ENCODE data around the gene CYTH1.

CYTH1 gene

GRCh38 chr17:78628547-78629435 lies 153.3 kb downstream of the CYTH1 start:
- Histone ChIP-seq H3K27ac (no peak overlapping the region), H3K27me3 (ENCODE audit: insufficient read depth, low read depth) (peaks cover 48% of the 10 kb centered on the region; the same call in 1 of the 2 replicates), H3K9ac (no peak overlapping the region), H2AFZ (ENCODE audit: low read depth) (no peak overlapping the region), H3K4me3 (IDR thresholded peaks at IDR 0.05; ENCODE audit: insufficient read depth, low read depth, low read length) (no peak overlapping the region), H3K4me2 (no peak overlapping the region), H3K79me2 (ENCODE audit: insufficient read depth, low read depth) (no peaks in the 10 kb centered on the region), H4K20me1 (ENCODE audit: insufficient read depth) (no peaks in the 10 kb centered on the region), H3K36me3 (ENCODE audit: insufficient read depth) (no peaks in the 10 kb centered on the region), H3K4me1 (ENCODE audit: low read depth, poor library complexity, severe bottlenecking) (peaks cover 8% of the 10 kb centered on the region)
- TF ChIP-seq, protein P1, sequence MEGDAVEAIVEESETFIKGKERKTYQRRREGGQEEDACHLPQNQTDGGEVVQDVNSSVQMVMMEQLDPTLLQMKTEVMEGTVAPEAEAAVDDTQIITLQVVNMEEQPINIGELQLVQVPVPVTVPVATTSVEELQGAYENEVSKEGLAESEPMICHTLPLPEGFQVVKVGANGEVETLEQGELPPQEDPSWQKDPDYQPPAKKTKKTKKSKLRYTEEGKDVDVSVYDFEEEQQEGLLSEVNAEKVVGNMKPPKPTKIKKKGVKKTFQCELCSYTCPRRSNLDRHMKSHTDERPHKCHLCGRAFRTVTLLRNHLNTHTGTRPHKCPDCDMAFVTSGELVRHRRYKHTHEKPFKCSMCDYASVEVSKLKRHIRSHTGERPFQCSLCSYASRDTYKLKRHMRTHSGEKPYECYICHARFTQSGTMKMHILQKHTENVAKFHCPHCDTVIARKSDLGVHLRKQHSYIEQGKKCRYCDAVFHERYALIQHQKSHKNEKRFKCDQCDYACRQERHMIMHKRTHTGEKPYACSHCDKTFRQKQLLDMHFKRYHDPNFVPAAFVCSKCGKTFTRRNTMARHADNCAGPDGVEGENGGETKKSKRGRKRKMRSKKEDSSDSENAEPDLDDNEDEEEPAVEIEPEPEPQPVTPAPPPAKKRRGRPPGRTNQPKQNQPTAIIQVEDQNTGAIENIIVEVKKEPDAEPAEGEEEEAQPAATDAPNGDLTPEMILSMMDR (conservative IDR thresholded peaks at IDR 0.05; ENCODE audit: low read depth, low read length) = no peak

DNA sequence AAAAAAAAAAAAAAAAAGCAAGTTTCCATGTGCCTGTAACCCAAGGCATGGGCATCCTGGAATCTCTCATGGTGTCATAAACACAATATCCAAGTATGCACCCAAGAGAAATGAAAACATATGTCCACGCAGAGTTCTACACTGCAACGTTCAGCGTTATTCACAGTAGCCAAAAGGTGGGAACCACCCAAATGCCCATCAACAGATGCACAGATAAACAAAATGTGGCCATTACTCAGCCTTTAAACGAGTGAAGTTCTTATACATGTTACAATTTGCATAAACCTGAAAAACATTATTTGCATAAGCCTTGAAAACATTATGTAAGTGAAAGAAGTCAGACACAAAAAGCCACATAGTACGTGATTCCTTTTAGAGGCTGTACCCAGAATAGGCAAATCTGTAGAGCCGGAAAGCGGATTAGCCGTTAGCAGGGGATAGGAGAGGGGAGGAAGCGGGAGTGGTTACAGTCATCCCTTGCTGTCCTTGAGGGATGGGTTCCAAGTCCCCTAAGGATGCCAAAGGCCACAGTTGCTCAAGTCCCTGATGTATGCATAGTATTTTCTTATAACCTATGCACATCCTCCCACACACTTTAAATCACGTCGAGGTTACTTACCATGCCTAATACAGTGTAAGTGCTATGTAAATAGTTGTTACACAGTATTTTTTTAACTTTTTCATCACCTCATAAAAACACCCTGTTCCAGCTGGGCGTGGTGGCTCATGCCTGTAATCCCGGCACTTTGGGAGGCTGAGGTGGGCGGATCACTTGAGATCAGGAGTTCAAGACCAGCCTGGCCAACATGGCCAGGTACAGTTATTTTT lies 157.5 kb downstream of the CYTH1 start:
- TF ChIP-seq, protein P1 (conservative IDR thresholded peaks at IDR 0.05; ENCODE audit: low read depth, low read length) = no peak
- Histone ChIP-seq H3K27me3 (ENCODE audit: insufficient read depth, low read depth) (peaks cover 84% of the 10 kb centered on the region; the same call in 1 of the 2 replicates), H3K4me3 (IDR thresholded peaks at IDR 0.05; ENCODE audit: insufficient read depth, low read depth, low read length) (no peak overlapping the region), H3K79me2 (ENCODE audit: insufficient read depth, low read depth) (no peaks in the 10 kb centered on the region), H3K36me3 (ENCODE audit: insufficient read depth) (no peaks in the 10 kb centered on the region), H2AFZ (ENCODE audit: low read depth) (no peak overlapping the region), H3K27ac (no peak overlapping the region), H3K4me2 (no peak overlapping the region), H4K20me1 (ENCODE audit: insufficient read depth) (no peaks in the 10 kb centered on the region), H3K4me1 (ENCODE audit: low read depth, poor library complexity, severe bottlenecking) (no peaks in the 10 kb centered on the region), H3K9ac (no peak overlapping the region)

All from KMS-11 (cell line).